RWPE1 (cell line): Measurements from ENCODE around the gene EIF4E2.

Experiments used
- CTCF ChIA-PET: fragments of 350-600 bp; sonication (Branson Sonifier 250); formaldehyde crosslinking; extraction: SDS; loops from one replicate; lab custom pipeline; 2021; lab: Yijun Ruan, JAX
- POLR2A ChIA-PET: fragments of 400-600 bp; formaldehyde crosslinking; extraction: SDS; loops from one replicate; lab custom pipeline; 2020; ENCODE audit warnings: antibody characterized with exemption; ENCODE audit not compliant: low non-redundant PET; lab: Yijun Ruan, JAX
- DNase-seq: peaks from one replicate; pipeline ENCODE4 v3.0.0; 2012; ENCODE audit warnings: low spot score
- H3K27ac ChIP-seq: fragments of 450-650 bp; 2 replicates; pipeline ENCODE4 v1.5.1; 2017
- CTCF ChIP-seq: fragments of 450-650 bp; conservative IDR thresholded peaks from 2 replicates; pipeline ENCODE4 v1.5.1; 2017; ENCODE audit warnings: low read depth, mild to moderate bottlenecking

The EIF4E2 gene

DNA sequence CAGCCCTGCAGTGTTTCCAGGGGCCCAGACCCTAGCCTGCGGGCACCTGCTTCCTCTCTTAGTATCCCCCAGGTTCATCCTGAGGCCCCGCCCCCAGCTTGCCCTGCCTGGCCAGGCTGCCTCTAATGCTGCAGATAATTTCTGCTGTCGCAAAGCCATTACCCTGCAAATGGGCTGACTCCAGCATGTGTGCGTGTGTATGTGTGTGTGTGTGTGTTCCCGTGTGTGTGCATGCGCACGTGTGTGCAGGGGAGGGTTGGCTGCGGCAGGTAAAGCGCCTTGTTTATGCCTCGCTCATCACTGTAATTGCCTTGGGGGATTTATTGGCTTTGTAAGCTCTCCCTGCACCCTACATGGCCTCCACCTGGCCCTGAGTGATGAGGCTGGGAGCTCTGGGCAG lies 37.9 kb upstream of the EIF4E2 start:
- ChIA-PET CTCF (interaction anchor here (0.6 to 2.9 kb wide), 2 partner anchors 9 to 57 kb away, joined by 4 to 12 read pairs; no protein-coding TSS in a partner anchor), POLR2A (no interaction called here)
- TF ChIP-seq CTCF: no peak
- no peak overlapping the region for H3K27ac ChIP-seq
- DNase-seq: no peak

DNA sequence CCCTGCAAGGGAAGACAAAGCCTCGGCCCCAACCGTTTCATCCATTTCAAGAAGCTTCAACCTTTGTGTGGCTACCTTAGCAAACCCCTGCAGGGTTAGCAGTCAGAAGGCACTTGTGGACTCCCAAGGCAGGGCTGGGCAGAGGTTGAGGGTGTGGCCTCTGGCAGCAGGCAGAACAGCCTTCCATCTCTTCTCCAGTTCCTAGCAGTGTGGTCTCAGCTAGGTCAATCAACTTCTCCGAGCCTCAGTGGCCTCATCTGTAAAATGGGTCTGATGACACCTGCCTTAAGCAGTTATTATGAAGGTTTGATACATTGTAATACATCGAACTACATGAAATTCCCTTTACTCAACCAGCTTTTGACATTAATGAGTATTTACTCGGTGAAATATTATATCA lies 37.1 kb upstream of the EIF4E2 start:
- DNase-seq: no peak
- no peak for TF ChIP-seq CTCF
- no peak overlapping the region for H3K27ac ChIP-seq
- POLR2A ChIA-PET: no interaction called here
- CTCF ChIA-PET: interaction anchor here (0.7 to 2.9 kb wide), 2 partner anchors 9 to 282 kb away, joined by 3 to 12 read pairs; no protein-coding TSS in a partner anchor

GRCh38 chr2:232515639-232516038 lies 34.9 kb upstream of the EIF4E2 start:
- no peak for TF ChIP-seq CTCF
- ChIA-PET POLR2A (no interaction called here), CTCF (interaction anchor here (0.5 kb wide), 1 partner anchor 15 kb away, joined by 3 read pairs; no protein-coding TSS in a partner anchor)
- no peak for DNase-seq
- no peak overlapping the region for H3K27ac ChIP-seq

- ChIA-PET POLR2A (no interaction called here), CTCF (no interaction called here)
- no peak overlapping the region for H3K27ac ChIP-seq
- no peak for DNase-seq
- no peak for TF ChIP-seq CTCF
These were observed 33.9 kb upstream of the EIF4E2 start for GRCh38 chr2:232516551-232516950.

GRCh38 chr2:232518844-232519243 lies 31.6 kb upstream of the EIF4E2 start:
- TF ChIP-seq CTCF: no peak

GRCh38 chr2:232519581-232520438 lies 30.7 kb upstream of the EIF4E2 start, which contains the start of gene PRSS56:
Gene PRSS56, plus strand, starts transcription at chr2:232520388. Its CDS starts 211 bp downstream, at chr2:232520599.
- ChIA-PET POLR2A (no interaction called here), CTCF (interaction anchor here (0.6 to 0.8 kb wide), 2 partner anchors 80 to 83 kb away, joined by 3 to 4 read pairs; no protein-coding TSS in a partner anchor)
- no peak for TF ChIP-seq CTCF
- no peak for DNase-seq
- H3K27ac ChIP-seq: no peak within 1 kb of the TSS

More at GRCh38 chr2:232518844-232519243, 31.6 kb upstream of the EIF4E2 start:
- ChIA-PET POLR2A (no interaction called here), CTCF (interaction anchor here (0.6 kb wide), 1 partner anchor 637 kb away, joined by 5 read pairs; no protein-coding TSS in a partner anchor)
- H3K27ac ChIP-seq: no peak overlapping the region
- DNase-seq: no peak
